GM18508 (cell line): ENCODE results near the gene CELSR1.

Source experiments
- ATAC-seq: cut with Tn5 transposase; IDR thresholded peaks from one replicate; pipeline ENCODE4 v1.9.1; 2021; ENCODE audit warnings: moderate number of reproducible peaks; ENCODE audit not compliant: insufficient read depth, unreplicated experiment

The CELSR1 gene

DNA sequence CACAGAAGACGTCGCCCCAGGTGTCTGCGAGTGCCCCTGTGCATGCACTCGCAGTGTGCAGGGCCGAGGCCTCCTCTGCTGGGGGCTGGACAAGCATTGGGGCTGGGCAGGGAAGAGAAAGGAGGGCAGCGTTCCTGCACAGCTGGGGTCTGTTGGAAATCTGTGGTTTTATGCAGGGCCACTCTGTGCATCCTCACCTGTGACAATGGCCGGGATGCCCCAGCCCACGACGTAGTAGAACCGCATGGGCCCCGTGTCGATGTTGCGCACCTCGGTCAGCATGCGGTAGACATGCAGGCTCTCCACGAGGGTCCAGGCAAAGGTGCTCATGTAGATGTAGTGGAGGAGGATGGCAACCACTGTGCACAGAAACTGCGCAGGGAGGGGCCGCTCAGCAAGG lies 164.7 kb downstream of the CELSR1 start:
- ATAC-seq: no peak

DNA sequence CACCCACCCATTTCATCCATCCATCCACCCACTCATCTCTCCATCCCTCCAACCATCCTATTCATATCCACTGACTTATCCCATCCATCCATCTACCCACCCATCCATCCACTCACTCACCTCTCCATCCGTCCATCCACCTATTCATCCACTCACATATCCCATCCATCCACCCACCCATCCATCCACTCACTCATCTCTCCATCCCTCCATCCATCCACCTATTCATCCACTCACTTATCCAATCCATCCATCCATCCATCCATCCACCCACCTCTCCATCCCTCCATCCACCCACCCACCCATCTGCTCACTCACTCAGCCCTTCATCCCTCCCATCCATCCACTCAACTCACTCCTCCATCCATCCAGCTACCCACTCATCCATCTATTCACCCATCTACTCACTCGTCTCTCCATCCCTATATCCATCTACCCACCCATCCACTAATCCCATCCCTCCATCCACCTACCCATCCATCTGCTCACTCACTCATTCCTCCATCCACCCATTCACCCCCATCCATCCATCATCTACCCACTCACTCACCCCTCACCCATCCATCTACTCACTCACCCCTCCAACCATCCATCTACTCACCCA lies 165.7 kb downstream of the CELSR1 start:
- ATAC-seq: no peak

DNA sequence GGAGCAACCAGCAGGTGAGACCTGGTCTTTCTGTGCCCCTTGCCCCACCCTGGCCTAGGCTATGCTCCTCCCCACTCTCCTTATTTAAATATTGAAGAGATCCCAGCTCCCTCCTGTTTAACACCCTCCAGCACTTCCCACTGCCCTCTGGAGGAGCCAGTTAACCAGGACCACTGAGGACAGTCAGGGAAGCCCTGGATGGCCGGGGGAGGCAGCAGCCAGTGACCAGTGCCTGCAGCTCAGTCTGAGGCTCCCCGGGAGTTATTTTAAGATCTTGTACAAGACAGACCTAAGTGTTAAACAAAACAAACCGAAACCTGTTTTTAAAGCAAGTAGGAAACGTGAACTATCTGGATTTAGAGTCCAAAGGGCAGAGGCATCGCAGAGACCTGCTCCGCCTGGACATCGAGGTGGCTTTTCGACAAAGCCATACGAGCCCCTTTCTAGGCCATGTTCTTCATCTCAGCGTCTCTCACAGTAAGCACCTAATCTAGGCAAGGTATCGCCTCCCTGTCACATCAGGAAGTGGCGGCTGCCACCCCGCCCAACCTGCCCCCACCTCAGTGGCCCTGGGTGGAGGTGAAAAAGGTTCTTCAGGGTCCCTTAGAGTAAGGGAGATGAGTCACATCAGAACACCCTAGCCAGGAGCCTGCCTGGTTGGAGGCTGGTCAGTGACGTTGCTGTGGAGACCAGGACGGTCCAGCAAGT lies 166.7 kb downstream of the CELSR1 start:
- no peak for ATAC-seq

- ATAC-seq: no peak
Measured at GRCh38 chr22:46369716-46370583, 167.5 kb downstream of the CELSR1 start.

DNA sequence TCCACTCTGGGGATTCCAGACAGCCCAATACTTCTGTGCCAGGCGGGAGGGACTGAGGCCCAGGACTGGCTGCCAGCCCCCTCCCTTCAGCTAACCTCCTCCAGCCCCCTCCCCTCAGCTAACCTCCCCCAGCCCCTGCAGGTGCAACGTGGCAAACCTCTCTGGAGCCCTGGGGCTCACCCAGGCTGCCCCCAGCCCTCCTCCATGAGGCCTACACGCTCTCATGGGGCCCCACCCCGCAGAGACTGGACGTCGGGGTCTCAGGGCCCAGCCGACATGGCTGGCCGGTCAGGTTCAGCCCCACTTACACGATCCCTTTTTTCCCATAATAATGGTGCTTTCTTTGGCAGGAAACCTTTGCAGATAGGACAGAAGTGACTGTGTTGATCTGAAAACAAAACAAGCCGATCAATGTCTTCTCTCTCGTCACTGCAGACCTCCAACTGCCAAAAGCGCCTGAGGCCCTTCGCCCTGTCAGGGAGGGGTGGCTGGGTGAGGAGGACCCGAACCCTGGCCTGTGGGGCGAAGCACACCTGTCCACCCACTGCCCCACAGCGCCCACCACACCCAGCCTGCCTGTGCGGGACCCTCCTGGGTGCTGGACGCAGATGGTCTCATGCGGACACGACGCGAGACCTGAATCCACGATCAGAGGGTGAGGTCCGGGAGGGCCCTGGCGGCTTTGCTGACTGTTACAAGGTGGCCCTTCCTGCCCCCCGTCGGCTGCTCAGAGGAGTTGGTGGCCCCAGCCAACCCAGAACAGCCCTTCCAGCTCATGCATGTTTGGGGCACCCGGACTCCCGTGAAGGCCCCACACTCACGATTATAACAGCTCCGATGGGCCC lies 168.3 kb downstream of the CELSR1 start:
- no peak for ATAC-seq

GRCh38 chr22:46368422-46368821 lies 169.0 kb downstream of the CELSR1 start:
- no peak for ATAC-seq

DNA sequence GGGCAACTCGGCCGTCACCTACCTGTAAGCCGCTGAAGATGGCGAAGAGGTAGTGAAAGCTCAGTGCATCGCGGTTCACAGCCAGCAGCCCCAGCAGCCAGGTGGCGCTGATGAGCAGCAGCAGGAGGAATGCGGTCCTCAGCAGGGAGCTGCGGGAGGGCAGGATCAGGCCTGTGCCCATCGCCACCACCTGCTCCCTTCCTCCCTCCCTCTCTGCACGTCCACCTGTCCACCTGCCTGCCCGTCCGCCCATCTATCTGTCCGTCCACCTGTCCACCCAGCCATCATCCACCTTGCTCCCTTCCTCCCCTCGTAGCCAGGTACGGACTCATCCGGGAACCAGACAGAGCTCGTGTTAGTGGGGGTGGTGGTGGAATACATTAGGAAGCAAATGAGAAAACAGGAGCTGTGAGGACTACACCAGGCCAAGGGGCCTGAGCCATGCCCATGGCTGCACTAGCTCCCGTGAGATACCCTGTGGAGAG lies 169.7 kb downstream of the CELSR1 start:
- no peak for ATAC-seq

GRCh38 chr22:46366801-46367706 lies 170.4 kb downstream of the CELSR1 start:
- ATAC-seq: no peak

GRCh38 chr22:46366327-46366731 lies 171.1 kb downstream of the CELSR1 start:
- ATAC-seq: no peak

DNA sequence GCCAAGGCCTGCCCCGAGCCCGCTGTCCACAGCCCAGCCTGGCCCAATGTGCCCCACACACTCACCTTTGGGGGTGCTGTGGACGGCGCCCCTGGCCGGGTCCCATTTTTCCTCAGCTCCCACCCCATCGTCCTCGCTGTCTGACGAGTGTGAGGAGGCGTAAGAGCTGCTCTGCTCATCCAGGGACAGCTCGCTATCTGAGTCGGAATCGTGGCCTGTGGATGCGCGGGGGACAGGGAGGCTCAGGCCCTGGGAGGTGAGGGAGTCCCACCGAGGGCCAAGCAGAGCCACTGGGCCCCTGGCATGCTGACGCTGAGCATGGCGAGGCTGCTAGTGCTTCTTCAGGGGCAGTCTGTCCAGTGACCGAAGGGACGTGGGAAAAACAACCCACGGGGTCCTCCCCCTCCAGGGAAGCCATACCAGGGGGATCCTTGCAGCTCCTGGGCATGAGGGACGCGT lies 172.2 kb downstream of the CELSR1 start:
- no peak for ATAC-seq

GRCh38 chr22:46364341-46365165 lies 172.9 kb downstream of the CELSR1 start:
- no peak for ATAC-seq

DNA sequence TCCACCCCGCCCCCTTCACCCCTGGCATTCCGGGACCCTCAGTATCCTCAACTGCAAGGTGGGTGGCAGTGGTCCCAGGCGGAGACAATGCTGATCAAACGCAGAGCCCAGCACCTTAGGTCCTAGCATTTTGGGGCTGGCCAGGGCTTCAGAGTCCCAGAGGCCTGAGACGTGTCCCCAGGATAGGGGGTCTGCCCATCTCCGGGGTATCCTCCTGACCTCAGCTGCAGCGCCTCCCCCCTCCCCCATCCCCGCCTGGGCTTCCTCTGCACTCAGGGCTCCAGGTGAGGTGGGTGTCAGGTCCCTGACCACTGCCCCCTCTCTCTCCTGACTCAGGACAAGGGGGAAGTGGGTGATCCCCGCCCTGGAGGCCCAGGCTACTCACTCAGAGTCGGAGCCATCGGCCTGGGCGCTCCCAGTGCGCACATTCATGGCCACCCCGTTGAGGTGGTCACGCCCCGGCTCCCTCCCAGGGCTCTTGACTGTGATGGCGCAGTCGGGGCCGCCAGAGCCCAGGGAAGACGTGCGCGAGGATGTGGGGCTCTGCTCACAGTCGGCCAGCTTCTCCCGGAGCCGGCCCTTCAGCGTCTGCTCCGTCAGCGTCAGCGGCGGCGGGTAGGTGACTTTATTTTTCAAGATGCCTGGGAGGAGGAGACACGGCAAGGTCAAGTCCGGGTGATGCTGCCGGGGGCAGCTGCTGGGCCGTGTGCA lies 173.7 kb downstream of the CELSR1 start:
- no peak for ATAC-seq

DNA sequence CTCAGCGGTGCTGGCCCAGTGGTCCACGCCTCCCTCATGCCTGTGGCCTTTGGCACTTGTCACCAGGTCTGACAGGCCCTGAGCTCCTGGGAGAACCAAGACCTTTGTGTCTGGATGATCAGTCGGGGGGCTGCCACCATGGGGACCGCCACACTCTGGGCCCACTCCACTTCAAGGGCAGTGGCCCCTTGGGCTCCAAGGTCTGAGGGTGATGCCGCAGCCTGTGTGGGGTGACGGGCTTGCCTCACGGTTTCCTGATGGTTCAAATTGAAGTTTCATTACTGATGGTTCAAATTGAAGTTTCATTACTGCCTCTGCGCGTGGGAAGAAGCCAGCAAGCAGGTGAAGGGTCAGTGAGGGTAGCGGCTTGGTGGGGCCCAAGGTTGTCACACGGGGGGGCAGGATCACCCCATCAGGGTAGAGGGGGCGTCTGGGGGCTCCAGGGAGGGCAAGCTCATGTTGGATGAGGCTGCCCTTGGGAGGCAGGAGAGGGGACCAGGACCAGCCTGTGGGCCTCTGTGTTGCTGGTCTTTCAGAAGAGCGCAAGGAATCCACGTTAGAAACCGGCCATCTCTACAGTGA lies 174.4 kb downstream of the CELSR1 start:
- ATAC-seq: no peak

- no peak for ATAC-seq
Measured at GRCh38 chr22:46362203-46362933, 175.1 kb downstream of the CELSR1 start.

DNA sequence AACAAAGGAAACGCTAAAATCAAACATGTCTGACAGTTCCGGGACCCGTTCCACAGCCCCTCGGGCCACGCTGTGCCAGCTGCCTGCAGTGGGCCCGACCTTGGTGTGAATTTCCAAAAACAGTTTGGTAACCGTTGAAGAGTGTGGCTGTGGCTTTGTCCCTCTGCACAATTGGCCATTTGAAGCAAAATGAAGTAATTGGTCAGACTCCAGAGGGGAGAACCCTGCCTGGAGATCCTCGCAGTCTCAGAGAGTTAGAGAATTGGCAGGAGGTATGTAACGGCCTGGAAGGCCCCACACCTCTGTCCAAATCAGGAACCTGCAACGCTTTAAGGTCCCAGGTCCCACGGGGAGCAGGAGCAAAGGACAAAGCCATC lies 175.6 kb downstream of the CELSR1 start:
- ATAC-seq: no peak

DNA sequence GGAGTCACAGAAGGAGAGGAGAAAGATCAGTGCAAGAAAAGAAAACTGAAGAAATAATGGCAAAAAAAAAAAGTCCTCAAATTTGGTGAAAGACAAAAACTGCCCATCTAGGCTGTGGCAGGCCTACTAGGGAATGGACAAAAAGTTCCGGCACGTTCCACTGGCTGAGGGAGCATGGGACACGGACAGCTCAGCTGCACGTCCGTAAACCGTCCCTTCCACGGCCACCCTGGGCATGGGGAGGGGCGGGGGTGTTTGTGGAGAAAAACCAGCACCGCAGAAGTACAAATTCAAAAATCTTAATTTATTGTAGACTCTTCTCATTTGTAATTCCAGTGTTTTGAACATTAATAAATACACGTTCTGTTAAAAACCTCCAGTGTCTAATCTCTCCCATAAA lies 176.5 kb downstream of the CELSR1 start:
- ATAC-seq: no peak

- no peak for ATAC-seq
Measured at GRCh38 chr22:46360097-46360496, 177.3 kb downstream of the CELSR1 start.
